ENCODE data around the gene VWC2. TPM values are rescaled to one million over a fixed set of nuclear protein-coding genes. Genes with fewer than 3 reads are reported as not detected.

Gene VWC2
- total RNA-seq, 4 donors from 2014 or later: under 0.01 to 0.19 (median 0.09) TPM

DNA sequence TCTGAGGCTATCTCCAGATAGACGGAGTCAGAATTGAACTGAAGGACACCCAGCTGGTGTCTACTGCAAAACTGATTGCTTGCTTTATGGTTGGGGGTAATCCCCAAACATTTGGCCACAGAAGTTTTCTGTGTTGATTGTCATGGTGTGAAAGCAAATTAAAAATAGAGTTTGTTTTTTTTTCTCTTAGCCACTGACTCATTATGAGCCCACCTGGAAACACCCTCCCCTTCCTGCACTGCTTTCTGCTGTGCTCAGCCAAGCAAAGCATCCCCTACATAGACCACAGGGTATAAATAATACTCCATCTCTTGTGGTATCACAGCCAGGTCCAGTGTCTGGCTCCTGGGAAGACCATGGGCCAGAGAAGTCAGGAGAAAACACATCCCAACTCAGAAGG is 6.5 kb upstream of the VWC2 start:
- Histone ChIP-seq H3K9me3 (no peaks in the 10 kb centered on the region), H3K4me1 (no peaks in the 10 kb centered on the region), H3K36me3 (no peaks in the 10 kb centered on the region), H3K4me3 (no peak overlapping the region), H3K27ac (no peak overlapping the region), H3K27me3 (peaks cover 0 to 11% (median 0%) of the 10 kb centered on the region in 4 donors)
- TF ChIP-seq, protein P1, sequence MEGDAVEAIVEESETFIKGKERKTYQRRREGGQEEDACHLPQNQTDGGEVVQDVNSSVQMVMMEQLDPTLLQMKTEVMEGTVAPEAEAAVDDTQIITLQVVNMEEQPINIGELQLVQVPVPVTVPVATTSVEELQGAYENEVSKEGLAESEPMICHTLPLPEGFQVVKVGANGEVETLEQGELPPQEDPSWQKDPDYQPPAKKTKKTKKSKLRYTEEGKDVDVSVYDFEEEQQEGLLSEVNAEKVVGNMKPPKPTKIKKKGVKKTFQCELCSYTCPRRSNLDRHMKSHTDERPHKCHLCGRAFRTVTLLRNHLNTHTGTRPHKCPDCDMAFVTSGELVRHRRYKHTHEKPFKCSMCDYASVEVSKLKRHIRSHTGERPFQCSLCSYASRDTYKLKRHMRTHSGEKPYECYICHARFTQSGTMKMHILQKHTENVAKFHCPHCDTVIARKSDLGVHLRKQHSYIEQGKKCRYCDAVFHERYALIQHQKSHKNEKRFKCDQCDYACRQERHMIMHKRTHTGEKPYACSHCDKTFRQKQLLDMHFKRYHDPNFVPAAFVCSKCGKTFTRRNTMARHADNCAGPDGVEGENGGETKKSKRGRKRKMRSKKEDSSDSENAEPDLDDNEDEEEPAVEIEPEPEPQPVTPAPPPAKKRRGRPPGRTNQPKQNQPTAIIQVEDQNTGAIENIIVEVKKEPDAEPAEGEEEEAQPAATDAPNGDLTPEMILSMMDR (IDR thresholded peaks at IDR 0.05): no peak
- no peak for TF ChIP-seq POLR2A (IDR thresholded peaks at IDR 0.05)
- intact Hi-C loops (cut with DNase I): no loop called here
- WGBS, 2 donors: 63 to 86% methylated on average over 1 of the region's 1 CpG
- DNase-seq: no peak

DNA sequence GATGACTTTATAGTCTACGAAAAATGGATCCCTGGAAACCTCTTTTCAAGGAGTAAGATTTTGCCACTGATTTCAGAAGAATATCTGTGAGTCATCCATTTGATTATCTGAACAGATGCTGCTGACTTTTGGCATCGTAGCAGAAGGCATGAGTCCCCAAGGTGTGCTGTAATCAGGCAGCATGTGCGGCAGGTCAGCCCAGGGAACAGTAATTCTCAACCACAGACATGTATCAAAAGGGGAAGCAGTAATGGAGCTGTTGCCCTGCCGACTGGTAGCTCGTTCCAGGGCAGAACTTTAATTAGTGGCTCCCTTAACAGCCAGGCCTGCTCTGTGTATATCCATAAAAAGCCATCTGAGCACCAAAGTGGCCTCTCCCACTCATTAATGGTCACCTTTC is 5.7 kb upstream of the VWC2 start:
- intact Hi-C loops (cut with DNase I): no loop called here
- no peaks in the 10 kb centered on the region for H3K36me3 ChIP-seq

DNA sequence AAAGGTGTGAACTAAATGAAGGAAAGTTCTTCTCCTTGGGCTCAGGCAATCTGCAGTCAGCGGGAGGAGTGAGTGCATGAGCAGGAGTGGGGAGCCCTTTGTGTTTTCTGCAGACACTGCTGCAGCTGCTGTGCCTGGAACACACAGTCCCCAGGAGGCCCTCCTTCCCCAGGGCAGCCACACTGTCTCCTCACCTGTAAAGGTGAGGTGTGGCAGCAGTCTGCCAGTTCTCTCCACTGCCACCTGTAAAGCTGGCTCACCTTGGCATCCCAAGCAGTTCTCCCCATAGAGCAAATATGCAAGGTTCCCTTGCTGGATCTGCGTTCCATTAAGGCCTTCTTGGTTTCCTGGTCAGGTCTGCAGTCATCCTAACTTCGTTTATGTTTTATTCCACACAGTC is 5.2 kb upstream of the VWC2 start:
- H3K36me3 ChIP-seq: no peaks in the 10 kb centered on the region
- TF ChIP-seq, protein P1 (IDR thresholded peaks at IDR 0.05): no peak
- H3K4me3 ChIP-seq: no peak overlapping the region
- H3K4me1 ChIP-seq: peaks cover 0 to 7% (median 0%) of the 10 kb centered on the region in 3 donors
- no peaks in the 10 kb centered on the region for H3K9me3 ChIP-seq
- intact Hi-C loops (cut with DNase I): no loop called here
- WGBS, 2 donors: 79 to 83% methylated on average over 3 of the region's 3 CpGs
- DNase-seq: no peak
- no peak overlapping the region for H3K27ac ChIP-seq
- H3K27me3 ChIP-seq: peaks cover 0 to 24% (median 0%) of the 10 kb centered on the region in 4 donors

More for the DNA sequence above, 5.7 kb upstream of the VWC2 start:
- Histone ChIP-seq H3K4me1 (peaks cover 0 to 2% (median 0%) of the 10 kb centered on the region in 3 donors), H3K9me3 (no peaks in the 10 kb centered on the region), H3K27ac (no peak overlapping the region), H3K27me3 (peaks cover 0 to 19% (median 0%) of the 10 kb centered on the region in 4 donors), H3K4me3 (no peak overlapping the region)
- WGBS, 2 donors: 80 to 89% methylated on average over 4 to 5 of the region's 5 CpGs
- no peak for TF ChIP-seq POLR2A (IDR thresholded peaks at IDR 0.05)
- TF ChIP-seq, protein P1 (IDR thresholded peaks at IDR 0.05): no peak
- no peak for DNase-seq

DNA sequence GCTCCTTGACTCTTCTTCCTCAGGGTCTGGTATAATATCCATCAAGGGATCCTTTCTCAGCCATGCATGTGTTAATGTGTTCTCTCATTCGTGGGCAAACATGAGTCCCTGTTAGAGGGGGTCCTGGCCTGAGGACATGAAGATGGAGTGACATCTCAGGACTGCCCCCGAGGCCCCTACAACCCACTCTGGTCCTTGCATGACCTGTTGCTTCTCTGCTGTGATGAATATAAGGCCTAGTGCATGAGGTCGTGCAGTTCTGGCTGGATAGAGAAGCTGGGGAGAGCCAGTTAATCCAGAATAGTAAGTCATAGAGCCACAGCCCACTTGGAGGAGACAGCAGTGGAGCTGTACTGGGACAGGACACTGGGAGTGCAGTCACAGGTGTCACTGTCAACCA is 4.6 kb upstream of the VWC2 start:
- Histone ChIP-seq H3K4me1 (peaks cover 0 to 13% (median 2%) of the 10 kb centered on the region in 3 donors), H3K27me3 (peaks cover 0 to 30% (median 0%) of the 10 kb centered on the region in 4 donors), H3K9me3 (no peaks in the 10 kb centered on the region), H3K27ac (no peak overlapping the region), H3K4me3 (no peak overlapping the region), H3K36me3 (no peaks in the 10 kb centered on the region)
- no peak for DNase-seq
- intact Hi-C loops (cut with DNase I): no loop called here
- WGBS, 2 donors: 13 to 50% methylated on average over 1 to 2 of the region's 3 CpGs
- TF ChIP-seq POLR2A (IDR thresholded peaks at IDR 0.05): no peak
- TF ChIP-seq, protein P1 (IDR thresholded peaks at IDR 0.05): no peak

DNA sequence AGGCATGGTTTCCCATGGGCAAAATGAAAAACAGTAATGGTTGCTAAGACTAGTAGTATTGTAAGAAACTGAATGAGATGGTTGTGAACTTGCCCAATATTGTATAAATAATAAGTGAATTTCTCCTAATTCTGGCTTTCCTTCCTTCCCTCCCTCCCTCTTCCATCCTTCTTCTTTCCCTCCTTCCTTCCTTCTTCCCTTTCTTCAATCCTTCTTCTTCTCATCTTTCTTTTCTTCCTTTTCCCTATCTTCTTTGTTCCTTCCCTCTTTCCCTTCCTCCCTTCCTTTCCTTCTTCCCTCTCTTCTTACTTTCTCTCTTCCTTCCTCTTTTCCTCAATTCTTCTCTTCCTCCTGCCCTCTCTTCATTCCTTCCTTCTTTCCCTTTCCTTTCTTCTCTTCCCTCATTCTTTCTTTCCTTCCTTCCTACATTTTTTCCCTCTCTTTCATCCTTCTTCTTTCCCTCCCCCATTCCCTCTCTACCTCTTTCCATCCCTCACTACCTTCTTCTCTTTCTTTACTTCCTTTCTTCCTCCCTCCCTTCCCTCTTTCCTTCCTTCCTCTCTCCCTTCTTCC is 4.1 kb upstream of the VWC2 start:
- no peak overlapping the region for H3K27ac ChIP-seq
- H3K36me3 ChIP-seq: no peaks in the 10 kb centered on the region
- no peak for TF ChIP-seq POLR2A (IDR thresholded peaks at IDR 0.05)
- TF ChIP-seq, protein P1 (IDR thresholded peaks at IDR 0.05): no peak
- H3K4me3 ChIP-seq: no peak overlapping the region
- H3K9me3 ChIP-seq: no peaks in the 10 kb centered on the region
- intact Hi-C loops (cut with DNase I): no loop called here
- no peak for DNase-seq
- peaks cover 0 to 35% (median 0%) of the 10 kb centered on the region in 4 donors for H3K27me3 ChIP-seq
- H3K4me1 ChIP-seq: peaks cover 4 to 18% (median 7%) of the 10 kb centered on the region in 3 donors

Measured in esophagus squamous epithelium (tissue), 5 donors.